Epithelial cell of proximal tubule (primary cell): ENCODE data around the gene CAMP. TPM values are rescaled to one million over a fixed set of nuclear protein-coding genes. Genes with fewer than 3 reads are reported as not detected.

Experiments
- DNase-seq: peaks from one replicate; pipeline ENCODE4 v3.0.0-alpha.2; 2011; ENCODE audit warnings: low read depth
- H3K4me3 ChIP-seq: 2 replicates; pipeline ENCODE4 v1.5.1; 2011; ENCODE audit warnings: low read depth, mild to moderate bottlenecking, low read length
- total RNA-seq: library from RNA; depleted of rRNA; stranded (reverse); fragments of >200 nt; gene quantifications from 2 replicates; pipeline ENCODE4 v1.2.3, GENCODE V29; 2015
- TF ChIP-seq, protein P1 (sequence below): conservative IDR thresholded peaks from 2 replicates; pipeline ENCODE4 v1.5.1; 2012; ENCODE audit warnings: low read depth, mild to moderate bottlenecking, low read length

Gene CAMP
- total RNA-seq, 1 donor from 2014 or later = not detected

DNA sequence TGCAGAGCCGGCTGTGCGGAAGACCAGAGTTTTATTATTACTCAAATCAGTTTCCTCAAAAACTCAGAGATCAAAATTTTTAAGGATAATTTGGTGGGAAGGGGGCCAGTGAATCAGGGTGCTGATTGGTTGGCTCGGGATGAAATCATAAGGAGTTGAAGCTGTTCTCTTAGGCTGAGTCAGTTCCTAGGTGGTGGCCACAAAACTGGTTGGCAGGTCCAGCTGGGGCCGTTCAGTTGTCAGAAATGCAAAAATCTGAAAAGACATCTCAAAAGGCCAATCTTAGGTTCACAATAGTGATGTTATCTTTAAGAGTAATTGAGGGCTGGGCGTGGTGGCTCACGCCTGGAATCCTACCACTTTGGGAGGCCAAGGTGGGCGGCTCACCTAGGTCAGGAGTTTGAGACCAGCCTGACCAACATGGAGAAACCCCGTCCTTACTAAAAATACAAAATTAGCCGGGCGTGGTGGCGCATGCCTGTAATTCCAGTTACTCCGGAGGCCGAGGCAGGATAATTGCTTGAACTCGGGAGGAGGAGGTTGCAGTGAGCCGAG lies 15.3 kb downstream of the CAMP start:
- no peak overlapping the region for H3K4me3 ChIP-seq
- DNase-seq = no peak
- TF ChIP-seq, protein P1, sequence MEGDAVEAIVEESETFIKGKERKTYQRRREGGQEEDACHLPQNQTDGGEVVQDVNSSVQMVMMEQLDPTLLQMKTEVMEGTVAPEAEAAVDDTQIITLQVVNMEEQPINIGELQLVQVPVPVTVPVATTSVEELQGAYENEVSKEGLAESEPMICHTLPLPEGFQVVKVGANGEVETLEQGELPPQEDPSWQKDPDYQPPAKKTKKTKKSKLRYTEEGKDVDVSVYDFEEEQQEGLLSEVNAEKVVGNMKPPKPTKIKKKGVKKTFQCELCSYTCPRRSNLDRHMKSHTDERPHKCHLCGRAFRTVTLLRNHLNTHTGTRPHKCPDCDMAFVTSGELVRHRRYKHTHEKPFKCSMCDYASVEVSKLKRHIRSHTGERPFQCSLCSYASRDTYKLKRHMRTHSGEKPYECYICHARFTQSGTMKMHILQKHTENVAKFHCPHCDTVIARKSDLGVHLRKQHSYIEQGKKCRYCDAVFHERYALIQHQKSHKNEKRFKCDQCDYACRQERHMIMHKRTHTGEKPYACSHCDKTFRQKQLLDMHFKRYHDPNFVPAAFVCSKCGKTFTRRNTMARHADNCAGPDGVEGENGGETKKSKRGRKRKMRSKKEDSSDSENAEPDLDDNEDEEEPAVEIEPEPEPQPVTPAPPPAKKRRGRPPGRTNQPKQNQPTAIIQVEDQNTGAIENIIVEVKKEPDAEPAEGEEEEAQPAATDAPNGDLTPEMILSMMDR = no peak

DNA sequence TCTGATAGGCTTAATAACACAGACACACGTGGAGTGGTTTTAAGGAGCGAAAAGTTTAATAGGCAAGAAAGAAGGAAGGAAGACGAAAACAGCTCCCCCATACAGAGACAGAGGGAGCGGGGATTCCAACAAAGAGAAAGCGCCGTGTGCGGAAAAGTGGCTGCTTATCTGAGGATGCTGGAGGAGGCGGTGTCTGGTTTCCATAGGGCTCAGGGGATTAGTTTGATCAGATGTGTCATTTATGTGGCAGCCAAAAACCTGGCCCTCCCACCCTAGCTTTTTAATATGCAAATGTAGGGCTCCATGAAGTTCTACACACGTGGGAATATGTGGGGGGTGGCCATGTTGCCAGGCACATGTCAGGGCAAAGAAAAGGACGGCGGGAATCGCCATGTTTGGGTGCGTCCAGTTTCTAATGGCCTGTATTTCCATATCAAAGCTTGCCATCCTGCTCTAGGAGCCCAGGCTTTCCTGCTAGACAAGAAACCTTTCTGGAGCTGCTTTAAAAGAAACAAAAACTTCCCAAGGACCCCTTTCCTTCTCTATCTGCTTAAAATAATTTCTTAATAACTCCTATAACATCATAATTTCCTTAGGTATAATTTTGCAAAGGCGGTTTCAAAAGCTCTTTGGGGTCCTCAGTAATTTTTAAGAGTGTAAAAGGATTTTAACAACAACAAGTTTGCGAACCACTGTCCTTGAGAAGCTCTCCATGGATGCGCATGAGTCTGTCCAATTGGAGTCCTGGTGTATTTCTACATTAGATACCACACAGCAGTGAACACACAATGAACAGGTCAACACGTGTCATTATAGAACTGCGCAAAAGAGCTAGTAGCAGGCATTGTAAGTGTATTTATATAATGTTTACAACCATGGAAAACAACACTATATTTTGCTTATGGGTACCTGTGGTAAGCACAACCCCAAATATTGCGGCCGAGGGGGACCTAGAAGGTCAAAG lies 17.0 kb downstream of the CAMP start:
- no peak for DNase-seq
- TF ChIP-seq, protein P1 = no peak
- peak overlapping the region; percentile 81 for H3K4me3 ChIP-seq

DNA sequence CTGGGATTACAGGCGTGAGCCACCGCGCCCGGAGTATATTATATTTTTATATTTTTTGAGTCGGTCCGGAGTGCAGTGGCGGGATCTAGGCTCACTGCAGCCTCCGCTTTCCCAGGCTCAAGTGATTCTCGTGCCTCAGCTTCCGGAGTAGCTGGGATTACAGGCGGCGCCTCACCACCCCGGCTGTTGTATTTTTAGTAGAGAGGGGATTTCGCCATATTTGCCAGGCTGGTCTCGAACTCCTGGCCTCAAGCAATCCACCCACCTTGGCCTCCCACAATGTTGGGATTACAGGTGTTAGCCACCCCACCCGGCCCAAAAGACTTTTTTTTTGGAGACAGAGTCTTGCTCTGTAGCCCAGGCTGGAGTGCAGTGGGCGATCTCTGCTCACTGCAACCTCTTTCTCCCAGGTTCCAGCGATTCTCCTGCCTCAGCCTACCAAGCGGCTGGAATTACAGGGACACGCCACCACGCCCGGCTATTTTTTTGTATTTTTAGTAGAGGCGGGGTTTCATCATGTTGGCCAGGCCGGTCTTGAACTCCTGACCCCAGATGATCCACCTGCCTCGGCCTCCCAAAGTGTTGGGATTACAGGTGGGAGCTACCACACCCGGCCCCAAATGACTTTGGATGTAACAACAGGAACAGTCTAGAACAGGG lies 18.6 kb downstream of the CAMP start:
- DNase-seq = no peak
- TF ChIP-seq, protein P1 = no peak
- H3K4me3 ChIP-seq = peak overlapping the region; percentile 81

DNA sequence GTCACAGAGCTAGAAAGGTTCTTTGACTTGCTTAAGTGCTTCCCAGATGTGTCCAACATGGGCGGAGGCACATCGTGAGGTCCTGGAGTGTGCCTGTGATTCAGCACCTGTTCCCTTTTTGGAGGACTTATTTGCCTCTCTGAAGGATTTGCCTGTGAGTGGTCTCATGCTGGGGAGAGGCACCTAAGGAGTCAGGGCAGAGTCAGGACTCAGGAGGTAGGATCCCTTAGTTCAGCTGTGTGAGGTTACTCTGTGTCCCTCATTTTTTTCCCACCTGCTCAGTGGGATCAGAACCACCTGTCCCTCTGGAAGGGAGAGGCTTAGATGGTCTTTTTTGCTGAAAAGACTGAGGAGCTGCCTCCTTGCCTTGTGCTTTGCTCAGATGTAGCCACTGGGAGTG lies 20.6 kb downstream of the CAMP start:
- DNase-seq = no peak
- no peak overlapping the region for H3K4me3 ChIP-seq
- TF ChIP-seq, protein P1 = no peak

DNA sequence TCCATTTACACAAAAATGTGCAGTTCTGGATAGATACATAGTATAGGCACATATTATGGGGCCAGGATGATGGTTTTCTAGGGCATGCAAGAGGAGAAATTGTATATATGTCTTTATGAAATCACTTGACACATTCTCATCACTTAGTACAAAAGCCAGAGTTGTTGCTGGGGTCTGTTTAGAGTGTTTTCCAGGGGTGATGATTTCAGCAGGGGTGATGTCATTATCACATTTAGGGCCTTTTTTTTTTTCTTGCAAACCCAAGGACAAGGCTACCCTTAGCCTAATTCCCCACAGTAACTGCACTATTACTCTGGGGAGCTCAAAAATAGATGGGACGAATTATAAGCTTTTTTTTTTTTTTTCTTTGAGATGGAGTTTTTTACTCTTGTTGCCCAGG lies 21.2 kb downstream of the CAMP start:
- TF ChIP-seq, protein P1 = no peak
- no peak for DNase-seq
- H3K4me3 ChIP-seq = no peak overlapping the region

DNA sequence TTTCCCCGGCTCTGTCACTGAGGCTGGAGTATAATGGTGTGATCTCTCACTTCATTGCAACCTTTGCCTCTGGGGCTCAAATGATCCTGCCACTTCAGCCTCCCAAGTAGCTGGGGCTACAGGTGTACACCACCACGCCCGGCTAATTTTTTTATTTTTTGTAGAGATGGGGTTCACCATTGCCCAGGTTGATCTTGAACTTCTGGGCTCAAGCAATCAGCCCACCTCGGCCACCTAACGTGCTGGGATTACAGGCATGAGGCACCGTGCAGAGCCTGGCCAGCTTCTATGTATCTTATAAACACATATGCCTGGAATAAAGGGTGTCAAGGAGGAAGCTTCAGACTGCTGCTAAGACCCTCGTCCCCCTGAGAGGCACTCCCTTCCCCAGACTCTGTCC lies 21.8 kb downstream of the CAMP start:
- no peak overlapping the region for H3K4me3 ChIP-seq
- no peak for DNase-seq
- TF ChIP-seq, protein P1 = no peak
